GM19351 (cell line): ENCODE measurements around the gene MED13L.

Experiments used
- ATAC-seq: cut with Tn5 transposase; IDR thresholded peaks from one replicate; pipeline ENCODE4 v1.9.1; 2021; ENCODE audit warnings: mild to moderate bottlenecking, moderate library complexity; ENCODE audit not compliant: unreplicated experiment

MED13L gene

DNA sequence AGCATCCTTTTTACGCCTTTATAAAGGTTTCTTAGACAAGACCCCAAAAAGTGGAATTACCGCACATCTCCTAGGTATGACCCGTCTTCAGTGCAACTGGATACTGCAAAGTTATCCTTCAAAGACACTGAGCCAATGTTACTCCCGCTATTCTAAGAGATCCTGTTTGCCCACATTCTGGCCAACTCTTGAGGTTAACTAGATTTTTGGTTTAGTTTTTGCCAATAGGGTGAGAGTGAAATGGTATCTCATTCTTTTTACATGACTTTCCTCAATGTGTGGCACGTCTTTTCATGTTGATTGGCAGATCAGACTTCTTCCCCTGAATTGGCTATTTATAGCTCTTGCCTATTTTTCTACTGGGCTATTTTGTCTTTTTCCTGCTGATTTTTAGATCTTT is 347.2 kb downstream of the MED13L start:
- ATAC-seq = no peak

DNA sequence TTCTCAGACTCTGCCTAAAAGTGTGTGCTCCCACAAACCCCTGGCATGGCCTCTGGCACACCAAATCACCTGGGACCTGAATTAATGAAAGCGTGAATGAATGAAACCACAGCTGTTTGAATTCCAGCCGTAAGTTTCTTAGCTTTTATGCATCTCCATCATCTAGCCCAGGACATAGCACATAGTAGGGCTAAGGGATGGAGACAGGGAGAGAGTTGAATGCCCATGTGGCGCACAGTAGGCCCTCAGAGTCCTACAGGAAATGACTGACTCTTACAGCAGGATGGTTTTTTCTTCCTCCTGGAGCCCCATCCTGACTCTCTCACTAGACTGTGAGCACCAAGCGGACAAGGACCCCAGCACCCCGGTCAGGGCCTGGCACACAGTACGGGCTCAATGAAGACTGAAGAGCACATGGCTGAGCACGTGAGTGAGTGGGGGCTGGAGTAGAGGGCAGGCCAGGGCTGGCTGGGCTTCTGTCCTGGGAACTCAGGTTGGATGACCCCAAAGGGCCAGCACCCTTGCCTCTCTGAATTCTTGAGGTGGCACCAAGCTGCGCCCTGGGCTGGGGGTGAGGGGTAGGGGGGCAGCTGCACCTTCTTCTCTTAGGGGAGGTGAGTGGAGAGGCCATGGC is 351.3 kb downstream of the MED13L start:
- ATAC-seq = no peak

DNA sequence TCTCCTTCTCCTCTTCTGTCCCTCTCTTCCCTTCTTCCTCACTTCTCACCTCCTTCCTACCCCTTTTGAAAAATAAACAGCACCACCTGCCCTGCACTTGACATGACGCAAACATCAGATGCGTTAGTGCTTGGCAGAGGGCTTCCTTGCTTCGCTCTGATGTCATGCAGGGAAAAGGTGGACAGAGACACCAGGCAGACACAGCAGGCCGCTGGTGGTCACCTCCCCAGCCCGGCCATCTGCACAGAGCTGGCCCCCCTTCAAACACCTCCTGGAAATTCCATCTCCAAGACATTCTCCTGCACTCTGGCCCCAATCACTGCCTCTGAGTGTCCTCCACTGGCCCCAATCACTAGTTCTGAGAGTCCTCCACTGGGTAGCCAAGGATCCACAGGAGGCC is 353.6 kb downstream of the MED13L start:
- no peak for ATAC-seq

- ATAC-seq = no peak
These were observed 354.4 kb downstream of the MED13L start for GRCh38 chr12:115922952-115923564.

GRCh38 chr12:115920395-115921183 is 356.9 kb downstream of the MED13L start:
- no peak for ATAC-seq

- ATAC-seq = no peak
These were observed 358.7 kb downstream of the MED13L start for GRCh38 chr12:115918763-115919162.

GRCh38 chr12:115916910-115917668 is 360.4 kb downstream of the MED13L start:
- peak; percentile 88 for ATAC-seq

GRCh38 chr12:115914122-115914521 is 363.4 kb downstream of the MED13L start:
- no peak for ATAC-seq

GRCh38 chr12:115912440-115912839 is 365.1 kb downstream of the MED13L start:
- no peak for ATAC-seq

DNA sequence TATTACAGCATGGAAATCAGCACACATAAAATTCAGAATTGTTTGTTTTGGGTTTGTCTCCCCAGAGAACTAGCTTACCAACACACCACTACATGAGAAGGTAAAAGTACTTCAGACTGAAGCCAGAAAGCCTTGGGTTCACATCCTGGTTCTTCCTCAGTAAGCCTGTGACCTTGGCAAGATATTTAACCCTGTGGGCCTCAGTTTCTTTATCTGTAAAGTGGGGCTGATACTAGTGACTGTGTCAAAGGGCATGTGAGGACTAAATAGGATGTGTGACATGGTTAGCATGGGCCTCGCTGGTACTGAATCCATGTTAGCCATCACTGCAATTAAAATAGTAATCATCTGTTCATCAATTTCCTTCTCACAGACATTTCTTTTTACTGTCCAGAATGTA is 366.1 kb downstream of the MED13L start:
- no peak for ATAC-seq

DNA sequence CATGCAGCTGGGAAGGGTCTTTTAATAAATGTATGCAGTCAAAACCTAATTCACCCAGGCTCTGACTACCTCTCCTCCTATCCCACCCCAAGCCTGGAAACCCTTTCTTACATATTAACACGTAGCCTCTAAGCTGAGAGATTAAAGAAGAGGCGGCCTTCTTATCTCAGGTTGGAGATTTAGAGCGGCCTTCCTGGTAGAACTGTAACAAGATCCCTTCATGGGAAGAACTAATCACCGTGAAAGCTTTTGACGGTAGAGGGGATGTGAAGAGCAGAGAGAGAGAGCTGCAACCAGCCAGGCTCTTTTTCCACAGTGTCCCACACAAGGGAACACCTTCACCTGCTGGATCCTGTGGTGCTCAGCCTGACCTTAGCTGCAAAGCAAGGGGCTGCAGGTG is 367.4 kb downstream of the MED13L start:
- ATAC-seq = no peak
